Activated CD4-positive, CD25-positive, alpha-beta regulatory T cell (primary cell): ENCODE data around the gene BORCS8.
"Not testable (repeated sequence)": the region's sequence is repeated elsewhere in the genome, so short reads cannot be mapped to it uniquely, and the experiment has no call there.

ENCODE experiments used
- DNase-seq, 4 experiments: peaks; one replicate each; lab custom pipeline; 2025; lab: John Stamatoyannopoulos, UW

Gene BORCS8

DNA sequence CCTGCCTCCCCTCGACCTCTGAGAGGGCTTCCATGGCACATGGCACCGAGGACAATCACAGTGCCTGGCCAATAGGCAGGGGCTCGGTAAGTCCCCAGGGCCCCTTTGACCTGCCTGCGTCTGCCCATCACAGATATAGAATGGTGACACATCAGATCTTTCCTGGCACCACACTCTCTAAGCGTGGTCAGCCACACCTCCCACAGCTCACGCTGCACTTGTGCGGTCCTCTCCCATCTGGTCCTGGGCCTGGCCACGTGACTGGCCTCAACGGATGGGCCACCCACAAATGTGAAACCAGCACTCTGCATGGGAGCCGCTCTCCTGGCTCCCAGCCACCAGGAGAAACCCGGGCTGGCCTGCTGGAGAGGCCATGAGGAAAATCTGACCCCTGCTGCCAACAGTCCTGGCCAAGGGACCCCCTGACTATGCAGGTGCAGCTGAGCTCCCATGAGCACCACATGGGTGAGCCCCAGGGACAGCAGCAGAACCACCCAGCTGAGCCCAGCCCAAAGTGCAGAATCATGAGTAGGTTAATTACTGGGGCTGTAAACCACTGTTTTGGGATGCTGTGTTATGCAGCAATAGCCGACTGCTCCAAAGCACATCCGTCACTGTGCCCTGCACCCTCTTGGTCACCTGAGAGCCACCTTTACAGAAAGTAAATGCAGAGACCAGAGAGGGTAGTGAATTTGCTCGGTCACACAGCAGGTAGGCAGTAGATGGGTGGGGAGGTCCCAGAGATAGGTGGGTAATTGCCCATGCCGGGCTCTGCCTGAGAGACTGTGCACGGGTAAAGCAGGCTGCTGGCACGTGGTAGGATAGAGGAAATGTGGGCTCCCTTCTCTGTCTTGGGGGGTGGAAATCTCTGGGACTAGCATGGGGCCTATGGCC is 12.2 kb downstream of the BORCS8 start:
- no peak for DNase-seq

DNA sequence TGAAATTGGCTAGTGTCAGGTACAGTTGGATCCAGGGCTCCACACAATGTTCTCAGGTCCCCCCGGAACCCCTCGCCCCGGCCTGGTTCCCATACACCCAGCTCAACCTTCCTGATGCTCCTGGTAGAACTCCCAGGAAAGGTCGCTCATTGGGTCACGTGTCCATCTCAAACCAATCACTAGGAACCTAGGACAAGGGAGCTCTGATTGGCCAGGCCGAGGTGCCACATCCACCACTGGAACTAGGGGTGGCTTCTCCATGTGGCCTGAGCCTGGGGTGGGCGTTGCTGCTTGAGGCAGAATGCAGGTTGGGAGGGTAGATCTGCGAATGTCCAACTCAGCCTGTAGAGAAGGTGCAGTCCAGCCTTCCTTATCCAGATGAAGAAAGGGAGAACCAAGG is 15.0 kb downstream of the BORCS8 start:
- no peak for DNase-seq

DNA sequence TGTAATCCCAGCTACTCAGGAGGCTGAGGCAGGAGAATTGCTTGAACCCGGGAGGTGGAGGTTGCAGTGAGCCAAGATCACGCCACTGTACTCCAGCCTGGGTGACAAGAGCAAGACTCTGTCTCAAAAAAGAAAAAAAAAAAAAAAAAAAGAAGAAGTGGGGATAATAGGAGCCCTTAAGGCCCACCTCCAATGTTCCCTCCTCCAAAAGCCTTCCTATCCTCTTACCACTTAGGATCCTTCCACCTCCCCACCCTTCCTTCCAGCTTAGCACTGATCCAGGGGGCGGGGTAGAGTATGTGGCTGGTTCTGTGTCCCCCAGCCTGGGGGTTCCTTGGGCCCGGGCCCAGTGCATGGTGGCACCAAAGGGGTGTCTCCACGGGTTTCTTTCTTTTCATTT is 18.7 kb downstream of the BORCS8 start:
- DNase-seq = not testable (repeated sequence)

DNA sequence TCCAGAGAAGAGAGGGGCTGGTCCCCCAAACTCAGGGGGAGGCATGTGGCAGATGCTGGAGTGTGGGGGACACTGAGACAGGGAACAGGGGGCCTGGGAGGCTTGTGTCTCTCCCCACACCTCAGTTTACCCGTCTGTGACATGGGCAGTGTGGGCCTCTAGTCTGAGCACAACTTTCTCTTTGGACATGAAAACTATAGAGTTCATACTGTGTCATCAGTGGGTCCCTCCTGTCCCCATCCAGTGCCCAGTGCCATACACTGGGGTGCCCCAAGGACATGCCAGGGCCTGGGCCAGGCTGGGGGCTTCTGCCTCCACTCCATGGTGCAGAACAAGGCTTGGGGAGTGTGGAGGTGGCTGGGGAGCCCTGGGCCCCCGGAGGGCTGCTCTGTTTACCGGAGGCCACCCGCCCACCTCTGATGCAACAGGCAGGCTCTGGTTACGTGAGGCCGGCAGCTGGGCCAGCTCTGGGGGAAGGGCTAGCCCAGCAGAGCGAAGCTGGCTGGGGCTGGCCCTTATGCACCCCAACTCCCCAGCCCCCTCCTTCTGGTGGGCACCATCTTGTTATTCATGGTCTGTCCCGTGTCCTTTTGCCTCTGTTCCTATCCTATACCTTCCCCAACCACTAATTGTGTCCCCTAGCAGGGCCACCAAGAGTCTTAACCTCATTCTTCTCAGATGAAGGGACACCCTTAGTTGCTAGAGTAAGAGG is 20.0 kb downstream of the BORCS8 start:
- no peak for DNase-seq

DNA sequence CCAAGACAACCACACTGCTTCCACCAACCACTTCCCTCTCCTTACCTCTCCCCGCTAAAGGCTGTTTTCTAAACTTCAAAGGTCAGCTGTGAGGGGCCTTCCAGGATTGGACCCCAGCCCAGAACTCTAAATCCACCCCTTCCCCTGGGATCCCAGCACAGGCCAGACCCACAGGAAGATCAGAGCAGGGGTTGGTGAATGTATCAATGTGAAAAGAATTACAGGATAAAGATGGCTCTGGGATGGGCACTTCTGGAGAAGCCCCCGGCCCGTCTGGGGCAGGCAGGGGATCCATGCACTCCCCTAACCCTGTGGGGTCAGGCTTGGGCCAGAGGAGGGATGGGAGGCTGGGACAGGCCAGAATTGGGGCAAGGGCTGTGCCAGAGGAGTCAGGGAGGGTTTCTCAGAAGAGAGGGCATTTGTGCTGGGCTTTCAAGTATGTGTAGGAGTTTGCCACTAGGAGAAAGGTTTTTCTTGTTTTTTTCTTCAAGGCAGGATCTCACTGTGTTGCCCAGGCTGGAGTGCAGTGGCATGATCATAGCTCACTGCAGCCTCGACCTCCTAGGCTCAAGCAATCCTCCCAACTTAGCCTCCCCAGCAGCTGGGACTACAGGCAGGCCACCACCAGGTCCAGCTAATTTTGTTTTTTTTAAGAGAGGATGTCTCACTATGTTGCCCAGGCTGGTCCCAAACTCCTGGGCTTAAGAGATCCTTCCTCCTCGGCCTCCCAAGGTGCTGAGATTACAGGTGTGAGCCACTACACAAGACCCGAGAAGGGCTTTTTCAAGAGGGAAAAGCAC is 20.9 kb downstream of the BORCS8 start:
- DNase-seq = no peak

DNA sequence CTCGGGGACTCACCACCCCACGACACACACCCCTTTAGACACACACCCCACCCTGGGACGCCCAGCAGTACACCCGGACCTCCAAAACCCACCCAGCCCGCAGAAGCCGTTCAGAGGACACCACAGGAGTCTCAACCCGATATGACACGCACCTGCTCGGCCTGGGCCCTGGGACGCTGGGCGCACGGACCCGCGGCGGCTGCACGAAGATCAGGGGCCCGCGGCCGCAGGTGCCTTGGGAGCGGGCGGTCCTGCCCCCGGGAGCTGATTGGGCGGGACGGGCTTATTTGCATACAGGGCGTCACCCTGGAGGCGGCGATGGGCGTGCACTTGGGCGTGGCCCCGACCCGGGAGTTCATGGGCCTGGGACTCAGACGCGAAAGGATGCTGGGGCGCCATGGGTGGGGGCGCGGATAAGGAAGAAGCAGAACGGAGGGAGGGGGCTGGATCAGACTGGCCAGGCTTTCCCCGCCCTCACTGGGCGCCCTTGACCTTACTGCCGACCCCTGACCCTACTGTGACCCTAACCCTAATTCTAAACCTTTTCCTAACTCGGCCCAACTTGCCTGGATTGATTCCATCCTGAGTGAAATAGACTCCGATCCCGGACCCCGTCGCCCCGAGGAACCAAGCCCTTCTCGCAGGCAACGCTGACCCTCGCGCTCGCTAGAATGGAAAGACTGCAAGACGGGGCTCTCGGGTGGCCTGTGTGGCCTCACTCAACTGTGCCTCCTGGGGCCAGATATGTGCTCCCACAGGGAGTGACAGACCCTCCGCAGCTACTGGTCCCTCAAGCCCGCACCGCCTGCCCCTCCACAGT is 21.7 kb downstream of the BORCS8 start, which contains the start of gene MEF2B:
Gene MEF2B, minus strand, starts transcription at position 211 of the 820 bp plus-strand sequence. CDS start 19,528 bp downstream, outside the sequence.
- peak; percentile 39 to 58 (median 48) for DNase-seq

DNA sequence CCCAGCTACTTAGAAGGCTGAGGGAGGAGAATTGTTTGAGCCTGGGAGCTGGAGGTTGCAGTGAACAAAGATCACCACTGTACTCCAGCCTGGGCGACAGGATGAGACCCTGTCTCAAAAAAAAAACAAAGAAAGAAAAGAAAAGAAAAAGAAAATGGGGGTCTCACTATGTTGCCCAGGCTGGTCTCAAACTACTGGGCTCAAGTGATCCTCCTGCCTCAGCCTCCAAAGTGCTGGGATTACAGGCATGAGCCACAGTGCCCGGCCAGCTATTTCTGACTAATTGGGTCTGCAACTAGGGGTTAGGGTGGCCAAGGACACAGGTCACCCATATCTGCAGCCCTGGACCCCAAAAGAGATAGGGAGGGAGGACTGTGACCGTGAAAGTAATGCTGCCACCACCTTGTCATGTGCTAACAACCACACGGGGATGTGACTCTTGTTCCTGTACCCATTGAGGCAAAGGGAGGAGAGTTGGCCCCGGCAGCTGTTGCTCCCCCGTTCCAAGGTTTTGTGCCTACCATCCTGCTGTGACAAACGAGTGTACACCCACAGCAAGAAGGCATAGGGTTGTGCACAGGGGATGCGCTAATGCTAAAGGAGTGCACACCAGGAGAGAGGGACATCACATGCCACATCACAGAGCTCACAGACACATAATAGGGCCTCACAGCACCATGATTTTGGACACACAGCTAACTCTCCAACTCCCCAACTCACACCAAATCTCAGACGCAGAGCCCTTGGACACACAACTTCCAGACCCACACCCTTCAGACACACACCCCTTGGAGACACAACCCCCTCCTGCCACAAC is 22.5 kb downstream of the BORCS8 start:
- DNase-seq = no peak

DNA sequence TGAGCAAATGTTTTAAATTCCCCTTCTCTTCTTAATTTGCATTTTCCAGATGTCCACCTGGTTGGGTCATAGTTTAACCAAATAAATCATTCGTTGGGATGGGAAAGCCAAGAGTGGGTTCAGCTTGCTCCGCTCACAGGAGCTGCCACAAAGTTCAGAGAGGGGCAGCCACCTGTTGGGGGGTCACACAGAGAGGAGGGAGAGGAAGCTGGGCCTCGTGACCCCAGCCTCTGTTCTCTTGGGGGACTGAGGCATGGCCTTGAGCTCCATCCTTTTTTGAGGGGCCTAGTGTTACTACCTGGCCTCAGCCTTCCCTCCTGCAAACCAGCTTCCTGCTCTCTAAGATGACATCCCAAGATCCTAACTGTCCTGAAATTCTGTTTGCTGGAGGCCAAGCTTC is 24.3 kb downstream of the BORCS8 start:
- no peak for DNase-seq

DNA sequence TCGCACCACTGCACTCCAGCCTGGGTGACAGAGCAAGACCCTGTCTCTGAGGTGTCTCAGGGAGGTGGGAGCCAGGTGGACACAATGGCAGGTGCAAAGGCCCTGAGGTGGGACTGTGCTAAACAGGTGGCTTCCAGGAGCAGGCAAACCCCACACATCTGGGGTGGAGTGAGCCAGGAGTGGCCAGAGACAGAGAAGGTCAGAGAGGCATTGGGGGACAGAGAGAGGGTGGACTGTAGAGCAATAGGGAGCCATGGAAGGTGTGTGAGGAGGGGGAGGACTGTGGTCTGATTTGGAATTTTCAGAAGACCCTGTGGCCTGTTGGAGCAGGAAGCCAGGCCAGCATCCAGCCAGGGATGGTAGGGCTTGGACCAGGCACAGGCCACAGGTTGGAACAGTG is 26.6 kb downstream of the BORCS8 start:
- DNase-seq = no peak

DNA sequence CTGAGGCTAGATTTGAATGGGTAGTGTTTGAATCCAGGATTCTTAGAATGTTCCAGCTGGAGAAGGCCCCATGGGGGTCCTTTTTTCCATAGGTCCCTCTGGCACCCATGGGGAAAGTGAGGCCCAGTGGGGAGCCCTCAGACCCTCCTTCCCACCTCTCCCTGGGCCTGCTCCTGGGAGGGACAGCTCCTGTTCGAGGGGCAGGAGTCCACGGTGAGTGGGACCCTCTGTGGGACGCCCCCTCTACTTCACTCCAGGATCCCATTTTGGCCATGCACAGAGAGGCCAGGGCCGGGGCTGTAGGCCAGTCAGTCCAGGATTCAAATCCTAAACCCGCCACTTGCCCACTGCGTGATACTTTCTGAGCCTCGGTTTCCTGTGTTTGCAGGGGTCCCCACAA is 29.5 kb downstream of the BORCS8 start:
- no peak for DNase-seq

DNA sequence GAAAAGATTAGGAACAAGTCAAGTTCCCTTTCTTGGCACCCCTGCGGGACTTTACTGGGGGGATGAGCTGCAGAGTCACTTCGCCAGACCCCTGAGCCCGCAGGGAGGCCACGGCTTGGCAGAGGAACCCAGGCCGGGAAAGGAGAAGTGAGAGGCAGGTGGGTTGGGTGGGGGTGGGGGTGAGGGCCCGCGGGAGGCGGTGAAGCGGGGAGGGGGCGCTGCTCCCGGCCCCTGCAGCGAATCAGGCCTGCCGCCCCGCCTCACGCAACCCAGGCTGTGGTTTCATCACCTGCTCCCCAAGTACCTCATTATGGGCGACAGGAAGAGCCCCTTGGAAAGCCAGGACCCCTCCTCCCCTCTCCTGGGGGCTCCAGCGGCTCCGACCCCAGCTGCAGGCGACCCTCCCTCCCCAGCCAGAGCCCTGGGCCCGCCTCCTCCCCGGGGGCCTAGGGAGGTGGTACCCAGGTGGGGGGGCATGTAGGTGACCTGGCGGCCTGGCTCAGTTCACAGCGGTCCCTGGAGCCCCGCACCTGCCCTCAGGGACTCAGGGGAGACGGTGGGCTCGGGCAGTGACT is 31.4 kb downstream of the BORCS8 start:
- DNase-seq = no peak

DNA sequence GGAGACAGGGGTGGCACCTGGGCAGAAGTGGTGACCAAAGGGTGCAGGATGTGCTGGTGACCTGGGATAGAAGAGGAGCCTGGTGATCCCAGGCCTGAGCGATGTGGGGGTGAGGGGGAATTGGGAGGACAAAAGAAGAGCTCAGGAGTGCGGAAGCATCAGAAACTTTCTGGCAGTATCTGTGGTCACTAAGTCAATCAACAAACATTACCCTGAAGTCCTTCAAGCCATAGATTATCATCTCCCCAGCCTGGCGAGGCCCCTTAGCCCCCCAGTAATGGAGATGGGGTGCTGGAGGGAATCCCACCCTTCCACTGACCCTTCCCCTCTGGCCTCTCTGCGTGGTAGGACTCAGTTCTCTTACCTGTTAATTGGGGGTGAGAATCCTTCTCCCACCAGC is 32.4 kb downstream of the BORCS8 start:
- no peak for DNase-seq

DNA sequence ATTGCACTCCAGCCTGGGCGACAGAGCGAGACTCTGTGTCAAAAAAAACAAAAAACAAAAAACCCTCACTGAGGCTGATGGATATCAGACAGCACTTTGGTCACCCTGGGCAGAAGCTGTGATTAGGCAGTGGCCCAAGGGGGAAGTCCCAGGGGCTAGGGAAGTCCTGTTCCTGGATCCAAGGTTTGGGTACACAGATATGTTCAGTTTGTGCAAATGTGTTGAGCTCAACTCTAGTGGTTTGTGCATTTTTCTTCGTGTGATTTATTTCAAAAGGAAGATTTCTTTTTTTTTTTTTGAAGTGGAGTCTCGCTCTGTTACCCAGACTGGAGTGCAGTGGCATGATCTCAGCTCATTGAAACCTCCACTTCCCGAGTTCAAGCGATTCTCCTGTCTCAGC is 34.1 kb downstream of the BORCS8 start:
- no peak for DNase-seq

DNA sequence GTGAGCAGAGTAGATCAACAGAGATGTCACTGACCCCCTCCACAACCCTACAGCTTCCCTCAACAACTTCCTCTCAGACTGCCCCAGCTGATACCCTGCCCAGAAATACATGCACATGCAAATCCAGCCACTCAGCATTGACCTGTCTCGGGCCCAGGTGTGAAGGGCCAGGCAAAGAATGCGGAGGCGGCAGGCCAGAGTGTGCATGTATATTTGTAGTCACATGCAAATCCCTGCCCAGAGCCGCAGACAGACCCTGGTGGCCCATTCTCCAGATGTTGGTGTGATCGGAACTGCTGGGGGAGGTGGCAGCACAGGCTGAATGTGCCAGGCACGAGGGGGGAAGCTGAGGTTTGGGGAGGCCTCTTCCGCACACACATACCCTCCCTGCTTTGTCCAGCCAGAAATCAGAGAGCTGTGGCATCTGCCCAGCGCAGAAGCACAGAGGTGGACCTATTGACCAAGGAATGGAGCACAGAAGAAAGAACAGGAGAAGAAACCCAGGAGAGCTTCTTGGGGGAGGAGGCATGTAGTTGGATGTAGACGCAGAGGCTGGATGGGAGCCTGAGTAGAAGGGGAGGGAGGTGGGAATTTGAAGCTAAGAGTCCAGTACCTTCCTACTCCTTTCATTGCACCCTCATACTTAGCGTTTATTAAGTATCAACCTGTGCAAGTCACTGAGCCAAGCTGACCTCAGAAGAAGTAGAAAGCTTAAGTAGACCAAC is 36.3 kb downstream of the BORCS8 start:
- DNase-seq = no peak

DNA sequence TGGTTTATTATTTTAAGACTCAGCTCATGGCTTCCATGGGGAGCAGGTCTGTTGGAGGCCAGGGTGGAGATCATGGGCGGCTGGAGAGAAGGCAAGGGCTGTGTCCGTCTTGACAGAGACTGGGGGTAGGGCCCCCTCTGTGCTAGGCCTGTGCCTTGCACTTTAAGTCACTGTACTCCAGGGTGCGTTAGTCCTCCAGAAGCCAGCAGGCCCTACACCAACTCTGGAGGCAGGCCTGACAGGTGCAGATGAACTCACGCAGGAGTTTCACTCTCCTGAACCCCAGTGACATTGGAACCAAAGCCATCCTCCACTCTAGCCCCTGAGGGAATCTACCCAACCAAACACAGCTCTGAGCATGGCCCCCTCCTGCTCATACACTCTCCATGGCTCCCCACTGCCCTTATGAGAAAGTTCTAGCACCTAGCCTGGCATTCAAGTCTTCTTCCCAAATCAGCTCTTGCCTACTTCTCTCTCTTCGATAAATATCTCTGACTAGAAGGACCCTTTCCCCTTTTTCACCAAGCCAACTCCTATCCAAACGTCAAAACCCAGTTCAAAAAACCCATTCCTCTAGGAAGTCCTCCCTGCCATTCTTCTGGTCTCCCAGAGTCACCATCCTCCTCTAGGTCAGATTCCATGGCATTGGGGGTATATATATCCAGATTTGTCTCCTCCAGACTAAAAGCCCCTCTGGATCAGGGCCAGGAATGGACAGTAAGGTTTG is 37.0 kb downstream of the BORCS8 start:
- no peak for DNase-seq

DNA sequence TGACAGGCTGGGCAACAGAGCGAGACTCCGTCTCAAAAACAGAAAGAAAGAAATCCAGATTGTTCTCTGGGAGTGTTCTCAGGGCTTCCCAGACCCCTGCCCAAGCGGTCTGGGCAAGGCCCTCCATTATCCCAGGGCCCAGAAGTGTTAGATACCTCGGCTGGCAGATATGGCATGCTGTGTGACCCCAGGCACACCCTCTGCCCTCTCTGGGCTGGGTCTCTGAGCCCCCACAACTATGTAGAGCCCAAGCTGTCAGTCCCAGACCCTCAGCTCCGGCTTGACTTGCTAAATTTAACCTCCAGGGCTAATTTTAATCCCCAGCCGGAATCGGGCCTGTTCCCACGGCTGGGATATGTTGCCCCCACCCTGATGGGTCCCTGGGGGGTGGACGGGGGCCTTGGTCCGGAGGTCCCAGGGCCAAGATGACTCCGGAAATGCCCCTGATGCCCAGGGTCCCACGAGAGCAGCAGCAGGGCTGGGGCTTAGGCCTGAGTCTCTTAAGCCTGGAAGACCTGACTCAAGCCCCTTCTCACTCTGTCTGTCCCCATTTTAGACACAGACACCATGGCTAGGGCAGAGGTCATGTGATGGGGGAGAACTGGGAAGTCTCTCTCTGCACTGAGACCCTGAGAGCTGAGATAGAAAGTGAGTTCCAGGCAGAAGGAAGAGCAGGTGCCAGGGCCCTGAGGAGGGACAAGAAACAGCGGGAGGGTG is 39.1 kb downstream of the BORCS8 start:
- DNase-seq = no peak

DNA sequence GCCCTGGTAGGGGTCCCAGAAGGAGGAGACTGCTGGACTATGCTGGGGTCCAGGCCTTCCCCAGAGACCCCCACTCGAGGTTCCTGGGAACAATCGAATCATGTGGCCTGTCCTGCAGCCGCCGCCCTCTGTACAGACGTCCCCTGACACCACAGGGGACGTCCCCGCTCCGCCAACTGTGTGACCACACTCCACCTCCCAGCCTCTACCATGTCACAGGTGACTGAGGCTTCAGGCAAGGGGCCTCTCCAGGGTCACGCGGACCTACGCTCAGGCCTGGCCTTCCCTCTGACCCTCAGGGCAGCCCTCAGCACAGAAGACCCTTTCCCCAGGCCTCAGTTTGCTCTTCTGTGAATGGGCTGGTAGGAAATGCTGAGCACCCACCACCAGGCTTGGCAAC is 40.5 kb downstream of the BORCS8 start:
- DNase-seq = no peak

DNA sequence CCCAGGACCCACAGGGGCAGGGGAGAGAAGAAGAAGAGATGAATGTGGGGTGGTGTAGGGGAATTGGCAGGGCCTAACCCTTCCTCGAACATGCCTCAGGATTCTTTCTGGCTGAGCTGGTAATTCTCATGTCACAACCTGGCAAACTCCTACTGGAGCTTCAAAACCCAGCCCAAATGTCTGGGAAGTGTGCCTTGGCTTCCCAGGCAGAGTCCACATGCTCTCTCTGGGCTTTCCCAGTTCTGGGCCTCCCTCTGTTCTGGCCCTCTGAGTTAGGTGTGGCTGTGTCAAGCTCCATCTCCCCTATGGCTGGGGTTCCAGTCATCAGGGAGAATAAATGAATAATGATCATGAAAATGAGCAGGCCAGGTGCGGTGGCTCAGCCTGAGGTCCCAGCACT is 42.5 kb downstream of the BORCS8 start:
- DNase-seq = no peak
